HepG2 (cell line): ENCODE results near the gene MEF2B. TPM values are rescaled to one million over a fixed set of nuclear protein-coding genes. Genes with fewer than 3 reads are reported as not detected.
A peak's percentile ranks its signal among the peaks of the same experiment; 100 is the strongest.

Experiments used
- ADNP ChIP-seq: sonication (generic); formaldehyde crosslinking; IDR thresholded peaks from 2 replicates; pipeline ENCODE4 v1.4.0; 2020; ENCODE audit warnings: missing genetic modification reagents
- BCL6 ChIP-seq: IDR thresholded peaks from 2 replicates; pipeline ENCODE4 v1.6.1; 2016; ENCODE audit warnings: missing genetic modification reagents, missing compliant biosample characterization
- FOXJ3 ChIP-seq: sonication (generic); formaldehyde crosslinking; IDR thresholded peaks from 2 replicates; pipeline ENCODE4 v1.4.0; 2020; ENCODE audit warnings: missing genetic modification reagents, mild to moderate bottlenecking, borderline replicate concordance
- GATAD1 ChIP-seq: IDR thresholded peaks from 2 replicates; pipeline ENCODE4 v1.6.1; 2016; ENCODE audit warnings: missing genetic modification reagents, missing compliant biosample characterization
- PHF5A ChIP-seq: IDR thresholded peaks from one replicate; pipeline ENCODE4 v1.6.1; 2018; ENCODE audit warnings: low read depth, missing genetic modification reagents; ENCODE audit not compliant: unreplicated experiment
- REPIN1 ChIP-seq: sonication (generic); formaldehyde crosslinking; IDR thresholded peaks from 2 replicates; pipeline ENCODE4 v1.8.0; 2022; ENCODE audit warnings: missing genetic modification reagents, low read depth, mild to moderate bottlenecking, borderline replicate concordance
- SATB2 ChIP-seq: sonication (generic); formaldehyde crosslinking; IDR thresholded peaks from 2 replicates; pipeline ENCODE4 v1.5.0; 2020; ENCODE audit warnings: missing genetic modification reagents
- TAF15 ChIP-seq: fragments of 200-400 bp; formaldehyde crosslinking; IDR thresholded peaks from one replicate; pipeline ENCODE4 v1.6.1; 2018; ENCODE audit warnings: mild to moderate bottlenecking, low read depth, low read length; ENCODE audit not compliant: poor library complexity, severe bottlenecking
- TOE1 ChIP-seq: sonication (generic); formaldehyde crosslinking; IDR thresholded peaks from 2 replicates; pipeline ENCODE4 v1.4.0; 2020; ENCODE audit warnings: mild to moderate bottlenecking, missing genetic modification reagents
- TRIM24 ChIP-seq: sonication (generic); formaldehyde crosslinking; IDR thresholded peaks from 2 replicates; pipeline ENCODE4 v1.8.0; 2022; ENCODE audit warnings: mild to moderate bottlenecking, missing genetic modification reagents
- U2AF2 ChIP-seq: fragments of 200-400 bp; formaldehyde crosslinking; IDR thresholded peaks from 2 replicates; pipeline ENCODE4 v1.6.1; 2017; ENCODE audit warnings: low read depth, mild to moderate bottlenecking, low read length
- ZMYM4 ChIP-seq: sonication (generic); formaldehyde crosslinking; IDR thresholded peaks from 2 replicates; pipeline ENCODE4 v1.8.1; 2023; ENCODE audit warnings: mild to moderate bottlenecking, missing genetic modification reagents
- ZNF256 ChIP-seq: sonication (generic); formaldehyde crosslinking; conservative IDR thresholded peaks from 2 replicates; pipeline ENCODE4 v1.4.0; 2020; ENCODE audit warnings: missing genetic modification reagents
- ZNF562 ChIP-seq: sonication (generic); formaldehyde crosslinking; IDR thresholded peaks from 2 replicates; pipeline ENCODE4 v1.8.0; 2022; ENCODE audit warnings: missing genetic modification reagents, borderline replicate concordance
- ZSCAN9 ChIP-seq: IDR thresholded peaks from 2 replicates; pipeline ENCODE4 v1.6.1; 2016; ENCODE audit warnings: borderline replicate concordance
- polyA plus RNA-seq, 8 experiments: library from polyadenylated mRNA; depleted of rRNA in 3 of 8; stranded (reverse) in 7 of 8; unstranded in 1 of 8; fragments of >200 nt; fragmentation: Illumina TruSeq in 4 of 8; extraction: Trizol in 4 of 8; gene quantifications; 2 replicates each; pipeline versions ENCODE4 v1.2.1 to v1.2.3, GENCODE V29; 2011 to 2016; ENCODE audit warnings: low read depth in 4 of 8, missing spikeins in 1 of 8, mixed read lengths in 1 of 8; ENCODE audit not compliant: insufficient read depth in 1 of 8
- total RNA-seq, 5 experiments: library from RNA; depleted of rRNA; stranded (reverse); fragments of >200 nt; fragmentation: Illumina TruSeq; extraction: Trizol; gene quantifications; 2 replicates each; pipeline ENCODE4 v1.2.3, GENCODE V29; 2016; ENCODE audit warnings: low read depth in 1 of 5
- TF ChIP-seq, protein P1 (sequence below): sonication (generic); formaldehyde crosslinking; IDR thresholded peaks from 2 replicates; pipeline ENCODE4 v1.4.0; 2020; ENCODE audit warnings: missing genetic modification reagents, borderline replicate concordance
- TF ChIP-seq, protein P2 (sequence below): sonication (generic); formaldehyde crosslinking; IDR thresholded peaks from 2 replicates; pipeline ENCODE4 v1.5.0; 2020; ENCODE audit warnings: missing genetic modification reagents
- TF ChIP-seq, protein P3 (sequence below): sonication (generic); formaldehyde crosslinking; IDR thresholded peaks from 2 replicates; pipeline ENCODE4 v1.4.0; 2020; ENCODE audit warnings: missing genetic modification reagents
- TF ChIP-seq, protein P4 (sequence below): IDR thresholded peaks from 2 replicates; pipeline ENCODE4 v1.6.1; 2012; ENCODE audit warnings: low read length, improper control_type of control experiment

Gene MEF2B
- total and polyA plus RNA-seq, 2 of the 13 experiments (the other 11 are each of a cell fraction or from before 2014, with no cell fraction given): 1.2 to 1.7 TPM

DNA sequence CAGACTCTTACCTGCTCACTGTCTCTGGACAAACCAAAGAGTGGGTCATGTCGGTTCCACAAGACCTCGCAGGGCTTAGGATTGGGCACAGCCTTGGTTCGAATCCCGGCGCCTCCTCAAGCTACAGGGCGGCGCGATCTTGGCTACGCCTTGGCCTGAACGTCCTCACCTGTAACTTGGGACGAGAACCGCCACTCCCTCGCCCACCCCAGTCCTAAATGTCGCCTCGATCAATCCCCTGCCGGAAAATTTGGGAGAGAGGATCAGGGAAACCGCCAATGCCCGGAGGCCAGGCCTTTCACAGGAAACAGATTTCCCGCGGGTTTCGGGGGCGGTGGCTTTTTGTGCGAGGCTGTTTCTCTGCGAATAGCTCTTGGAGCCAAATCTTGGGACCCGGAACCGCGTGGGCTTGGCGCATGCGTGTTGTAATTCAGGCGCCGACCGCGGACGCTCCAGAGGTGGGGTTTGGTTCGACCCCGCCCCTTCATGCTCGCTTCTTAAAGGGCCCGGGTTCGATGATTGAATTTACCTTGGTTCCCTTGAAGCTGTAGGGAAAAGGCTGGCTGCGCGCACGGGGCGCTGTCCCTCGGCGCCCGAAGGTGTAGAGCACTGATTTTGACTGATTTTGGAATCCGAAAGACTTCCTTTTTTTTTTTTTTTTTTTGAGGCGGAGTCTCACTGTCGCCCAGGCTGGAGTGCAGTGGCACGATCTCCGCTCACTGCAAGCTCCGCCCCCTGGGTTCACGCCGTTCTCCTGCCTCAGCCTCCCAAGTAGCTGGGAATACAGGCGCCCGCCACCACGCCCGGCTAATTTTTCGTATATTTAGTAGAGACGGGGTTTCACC, 33.2 kb upstream of the MEF2B start, which contains the start of gene NR2C2AP (continued):
- TF ChIP-seq, protein P1, sequence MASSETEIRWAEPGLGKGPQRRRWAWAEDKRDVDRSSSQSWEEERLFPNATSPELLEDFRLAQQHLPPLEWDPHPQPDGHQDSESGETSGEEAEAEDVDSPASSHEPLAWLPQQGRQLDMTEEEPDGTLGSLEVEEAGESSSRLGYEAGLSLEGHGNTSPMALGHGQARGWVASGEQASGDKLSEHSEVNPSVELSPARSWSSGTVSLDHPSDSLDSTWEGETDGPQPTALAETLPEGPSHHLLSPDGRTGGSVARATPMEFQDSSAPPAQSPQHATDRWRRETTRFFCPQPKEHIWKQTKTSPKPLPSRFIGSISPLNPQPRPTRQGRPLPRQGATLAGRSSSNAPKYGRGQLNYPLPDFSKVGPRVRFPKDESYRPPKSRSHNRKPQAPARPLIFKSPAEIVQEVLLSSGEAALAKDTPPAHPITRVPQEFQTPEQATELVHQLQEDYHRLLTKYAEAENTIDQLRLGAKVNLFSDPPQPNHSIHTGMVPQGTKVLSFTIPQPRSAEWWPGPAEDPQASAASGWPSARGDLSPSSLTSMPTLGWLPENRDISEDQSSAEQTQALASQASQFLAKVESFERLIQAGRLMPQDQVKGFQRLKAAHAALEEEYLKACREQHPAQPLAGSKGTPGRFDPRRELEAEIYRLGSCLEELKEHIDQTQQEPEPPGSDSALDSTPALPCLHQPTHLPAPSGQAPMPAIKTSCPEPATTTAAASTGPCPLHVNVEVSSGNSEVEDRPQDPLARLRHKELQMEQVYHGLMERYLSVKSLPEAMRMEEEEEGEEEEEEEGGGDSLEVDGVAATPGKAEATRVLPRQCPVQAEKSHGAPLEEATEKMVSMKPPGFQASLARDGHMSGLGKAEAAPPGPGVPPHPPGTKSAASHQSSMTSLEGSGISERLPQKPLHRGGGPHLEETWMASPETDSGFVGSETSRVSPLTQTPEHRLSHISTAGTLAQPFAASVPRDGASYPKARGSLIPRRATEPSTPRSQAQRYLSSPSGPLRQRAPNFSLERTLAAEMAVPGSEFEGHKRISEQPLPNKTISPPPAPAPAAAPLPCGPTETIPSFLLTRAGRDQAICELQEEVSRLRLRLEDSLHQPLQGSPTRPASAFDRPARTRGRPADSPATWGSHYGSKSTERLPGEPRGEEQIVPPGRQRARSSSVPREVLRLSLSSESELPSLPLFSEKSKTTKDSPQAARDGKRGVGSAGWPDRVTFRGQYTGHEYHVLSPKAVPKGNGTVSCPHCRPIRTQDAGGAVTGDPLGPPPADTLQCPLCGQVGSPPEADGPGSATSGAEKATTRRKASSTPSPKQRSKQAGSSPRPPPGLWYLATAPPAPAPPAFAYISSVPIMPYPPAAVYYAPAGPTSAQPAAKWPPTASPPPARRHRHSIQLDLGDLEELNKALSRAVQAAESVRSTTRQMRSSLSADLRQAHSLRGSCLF: no peak
- TF ChIP-seq GATAD1 (CRISPR knock-in tag): peak; percentile 68; the same call in 1 of the 2 replicates
- peak; percentile 20; the same call in 1 of the 2 replicates for TF ChIP-seq ZMYM4 (CRISPR knock-in tag)
- TF ChIP-seq U2AF2: no peak
- peak; percentile 46; the same call in 1 of the 2 replicates for TF ChIP-seq REPIN1 (CRISPR knock-in tag)
- TF ChIP-seq, protein P2, sequence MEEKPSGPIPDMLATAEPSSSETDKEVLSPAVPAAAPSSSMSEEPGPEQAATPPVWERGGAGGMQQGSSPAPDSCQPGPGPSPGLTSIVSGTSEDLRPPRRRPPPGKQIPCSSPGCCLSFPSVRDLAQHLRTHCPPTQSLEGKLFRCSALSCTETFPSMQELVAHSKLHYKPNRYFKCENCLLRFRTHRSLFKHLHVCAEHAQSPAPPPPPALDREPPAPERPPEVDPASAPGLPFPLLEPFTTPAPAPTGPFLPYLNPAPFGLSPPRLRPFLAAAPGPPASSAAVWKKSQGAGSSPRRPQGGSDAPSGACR (CRISPR knock-in tag): no peak
- TF ChIP-seq, protein P3, sequence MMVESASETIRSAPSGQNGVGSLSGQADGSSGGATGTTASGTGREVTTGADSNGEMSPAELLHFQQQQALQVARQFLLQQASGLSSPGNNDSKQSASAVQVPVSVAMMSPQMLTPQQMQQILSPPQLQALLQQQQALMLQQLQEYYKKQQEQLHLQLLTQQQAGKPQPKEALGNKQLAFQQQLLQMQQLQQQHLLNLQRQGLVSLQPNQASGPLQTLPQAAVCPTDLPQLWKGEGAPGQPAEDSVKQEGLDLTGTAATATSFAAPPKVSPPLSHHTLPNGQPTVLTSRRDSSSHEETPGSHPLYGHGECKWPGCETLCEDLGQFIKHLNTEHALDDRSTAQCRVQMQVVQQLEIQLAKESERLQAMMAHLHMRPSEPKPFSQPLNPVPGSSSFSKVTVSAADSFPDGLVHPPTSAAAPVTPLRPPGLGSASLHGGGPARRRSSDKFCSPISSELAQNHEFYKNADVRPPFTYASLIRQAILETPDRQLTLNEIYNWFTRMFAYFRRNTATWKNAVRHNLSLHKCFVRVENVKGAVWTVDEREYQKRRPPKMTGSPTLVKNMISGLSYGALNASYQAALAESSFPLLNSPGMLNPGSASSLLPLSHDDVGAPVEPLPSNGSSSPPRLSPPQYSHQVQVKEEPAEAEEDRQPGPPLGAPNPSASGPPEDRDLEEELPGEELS (CRISPR knock-in tag): no peak
- TF ChIP-seq ADNP (CRISPR knock-in tag): no peak
- TF ChIP-seq ZSCAN9 (CRISPR knock-in tag): no peak
- no peak for TF ChIP-seq BCL6 (CRISPR knock-in tag)
- TF ChIP-seq, protein P4, sequence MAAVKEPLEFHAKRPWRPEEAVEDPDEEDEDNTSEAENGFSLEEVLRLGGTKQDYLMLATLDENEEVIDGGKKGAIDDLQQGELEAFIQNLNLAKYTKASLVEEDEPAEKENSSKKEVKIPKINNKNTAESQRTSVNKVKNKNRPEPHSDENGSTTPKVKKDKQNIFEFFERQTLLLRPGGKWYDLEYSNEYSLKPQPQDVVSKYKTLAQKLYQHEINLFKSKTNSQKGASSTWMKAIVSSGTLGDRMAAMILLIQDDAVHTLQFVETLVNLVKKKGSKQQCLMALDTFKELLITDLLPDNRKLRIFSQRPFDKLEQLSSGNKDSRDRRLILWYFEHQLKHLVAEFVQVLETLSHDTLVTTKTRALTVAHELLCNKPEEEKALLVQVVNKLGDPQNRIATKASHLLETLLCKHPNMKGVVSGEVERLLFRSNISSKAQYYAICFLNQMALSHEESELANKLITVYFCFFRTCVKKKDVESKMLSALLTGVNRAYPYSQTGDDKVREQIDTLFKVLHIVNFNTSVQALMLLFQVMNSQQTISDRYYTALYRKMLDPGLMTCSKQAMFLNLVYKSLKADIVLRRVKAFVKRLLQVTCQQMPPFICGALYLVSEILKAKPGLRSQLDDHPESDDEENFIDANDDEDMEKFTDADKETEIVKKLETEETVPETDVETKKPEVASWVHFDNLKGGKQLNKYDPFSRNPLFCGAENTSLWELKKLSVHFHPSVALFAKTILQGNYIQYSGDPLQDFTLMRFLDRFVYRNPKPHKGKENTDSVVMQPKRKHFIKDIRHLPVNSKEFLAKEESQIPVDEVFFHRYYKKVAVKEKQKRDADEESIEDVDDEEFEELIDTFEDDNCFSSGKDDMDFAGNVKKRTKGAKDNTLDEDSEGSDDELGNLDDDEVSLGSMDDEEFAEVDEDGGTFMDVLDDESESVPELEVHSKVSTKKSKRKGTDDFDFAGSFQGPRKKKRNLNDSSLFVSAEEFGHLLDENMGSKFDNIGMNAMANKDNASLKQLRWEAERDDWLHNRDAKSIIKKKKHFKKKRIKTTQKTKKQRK: no peak
- TF ChIP-seq TOE1 (CRISPR knock-in tag): no peak
- TF ChIP-seq TAF15: no peak
- TF ChIP-seq ZNF256 (CRISPR knock-in tag): no peak
- no peak for TF ChIP-seq FOXJ3 (CRISPR knock-in tag)
- no peak for TF ChIP-seq PHF5A
- no peak for TF ChIP-seq SATB2
- TF ChIP-seq TRIM24 (CRISPR knock-in tag): no peak
- TF ChIP-seq ZNF562 (CRISPR knock-in tag): no peak
